Lower leg skin (tissue), 4 donors: ENCODE results near the gene PITPNM3. TPM values are rescaled to one million over a fixed set of nuclear protein-coding genes. Genes with fewer than 3 reads are reported as not detected.

Experiments used
- DNase-seq, 2 donors: peaks; one replicate each; pipeline ENCODE4 v3.0.0-alpha.2; 2019; ENCODE audit warnings: low spot score in 2 of 2
- H3K4me3 ChIP-seq: fragments of 200-600 bp; sonication (generic); 2 replicates; pipeline ENCODE4 v1.5.1; 2017; ENCODE audit warnings: mild to moderate bottlenecking, low read depth; ENCODE audit not compliant: poor library complexity, severe bottlenecking
- CTCF ChIP-seq, 3 donors: fragments of 450-650 bp; IDR thresholded peaks; one replicate each; pipeline ENCODE4 v1.5.1; 2016; ENCODE audit warnings: antibody characterized with exemption in 3 of 3, mild to moderate bottlenecking in 3 of 3, moderate library complexity in 2 of 3
- POLR2A ChIP-seq, 2 donors: fragments of 450-650 bp; IDR thresholded peaks; one replicate each; pipeline ENCODE4 v1.6.1; 2016 to 2017; ENCODE audit warnings: antibody characterized with exemption in 2 of 2, mild to moderate bottlenecking in 1 of 2, moderate library complexity in 1 of 2
- WGBS, 2 donors: methylation state at CpG; one replicate each; pipeline ENCODE4 v1.1.5; 2018; 5-methylcytosine and 5-hydroxymethylcytosine counted together
- intact Hi-C: fragments of 100-400 bp; cut with DNase I; formaldehyde crosslinking; loops from one replicate; pipeline ENCODE4 v1.15.0; 2023; ENCODE audit warnings: low total_unique reads
- total RNA-seq, 4 donors: library from RNA; depleted of rRNA; stranded (reverse); fragments of >200 nt; gene quantifications; one replicate each; pipeline ENCODE4 v1.1.0, GENCODE V29; 2016

The PITPNM3 gene
- total RNA-seq, 4 donors from 2014 or later, result 11.9 to 19.5 (median 16.3) TPM

GRCh38 chr17:6455321-6455705, 101.0 kb downstream of the PITPNM3 start:
- intact Hi-C loops, result no loop called here
- WGBS, 2 donors, result 0 to 1% methylated on average over 25 to 32 of the region's 35 CpGs
- TF ChIP-seq POLR2A (IDR thresholded peaks at IDR 0.05) (no peak), CTCF (IDR thresholded peaks at IDR 0.05) (no peak)
- H3K4me3 ChIP-seq, result no peak overlapping the region
- DNase-seq, result no peak

- TF ChIP-seq CTCF (IDR thresholded peaks at IDR 0.05), result no peak
- TF ChIP-seq POLR2A (IDR thresholded peaks at IDR 0.05), result no peak
- DNase-seq, result no peak
- intact Hi-C loops, result no loop called here
- WGBS, 2 donors, result 48 to 65% methylated on average over 21 to 22 of the region's 35 CpGs
- H3K4me3 ChIP-seq, result no peak overlapping the region
Measured at GRCh38 chr17:6454495-6455320, 101.6 kb downstream of the PITPNM3 start.

GRCh38 chr17:6453279-6454024, 102.9 kb downstream of the PITPNM3 start:
- DNase-seq, result no peak
- no peak overlapping the region for H3K4me3 ChIP-seq
- TF ChIP-seq CTCF (IDR thresholded peaks at IDR 0.05), result no peak
- no peak for TF ChIP-seq POLR2A (IDR thresholded peaks at IDR 0.05)
- intact Hi-C loops, result no loop called here
- WGBS, 2 donors, result 78 to 82% methylated on average over 7 to 14 of the region's 14 CpGs

- DNase-seq, result no peak
- intact Hi-C loops, result no loop called here
- TF ChIP-seq POLR2A (IDR thresholded peaks at IDR 0.05) (no peak), CTCF (IDR thresholded peaks at IDR 0.05) (no peak)
- H3K4me3 ChIP-seq, result no peak overlapping the region
- WGBS, 2 donors, result 89 to 94% methylated on average over 10 of the region's 10 CpGs
Measured at GRCh38 chr17:6452471-6453266, 103.7 kb downstream of the PITPNM3 start.

GRCh38 chr17:6450926-6451832, 105.2 kb downstream of the PITPNM3 start:
- TF ChIP-seq CTCF (IDR thresholded peaks at IDR 0.05) (no peak), POLR2A (IDR thresholded peaks at IDR 0.05) (no peak)
- no peak overlapping the region for H3K4me3 ChIP-seq
- DNase-seq, result no peak
- 63 to 64% methylated on average over 12 of the region's 12 CpGs for WGBS, 2 donors
- intact Hi-C loops, result no loop called here
